Tibial artery (tissue), 4 donors: Measurements from ENCODE around the gene NUAK1.

Experiments used
- DNase-seq, 2 donors: peaks; one replicate each; pipeline ENCODE4 v3.0.0-alpha.2; 2019
- H3K27ac ChIP-seq, 2 donors: fragments of 200-600 bp; sonication (generic) in 1 of 2; 1 replicate in 1 of 2; 2 replicates in 1 of 2; pipeline ENCODE4 v1.5.1; 2018 to 2019; ENCODE audit warnings: mild to moderate bottlenecking in 1 of 2
- H3K27me3 ChIP-seq, 2 donors: fragments of 200-600 bp; sonication (generic) in 1 of 2; one replicate each; pipeline versions ENCODE4 v1.5.1 to v1.6.0; 2016 to 2019
- H3K36me3 ChIP-seq, 3 donors: fragments of 200-600 bp; sonication (generic) in 2 of 3; one replicate each; pipeline ENCODE4 v1.5.1; 2016 to 2019; ENCODE audit warnings: mild to moderate bottlenecking in 2 of 3
- H3K4me1 ChIP-seq, 4 donors: fragments of 200-600 bp; sonication (generic) in 2 of 4; 1 replicate in 3 of 4; 2 replicates in 1 of 4; pipeline ENCODE4 v1.5.1; 2016 to 2019
- H3K4me3 ChIP-seq, 2 donors: fragments of 200-600 bp; sonication (generic) in 1 of 2; 1 replicate in 1 of 2; 2 replicates in 1 of 2; pipeline ENCODE4 v1.5.1; 2018 to 2019; ENCODE audit warnings: mild to moderate bottlenecking in 2 of 2
- H3K9me3 ChIP-seq, 3 donors: fragments of 200-600 bp; sonication (generic) in 1 of 3; one replicate each; pipeline ENCODE4 v1.5.1; 2016 to 2019
- intact Hi-C: fragments of 100-400 bp; cut with DNase I; formaldehyde crosslinking; loops from one replicate; pipeline ENCODE4 v1.15.0; 2023; ENCODE audit warnings: low total_unique reads
- TF ChIP-seq, protein P1 (sequence below), 2 experiments: fragments of 200-600 bp in 1 of 2; fragments of 450-650 bp in 1 of 2; IDR thresholded peaks; one replicate each; pipeline ENCODE4 v1.5.1; 2017 to 2019; ENCODE audit warnings: antibody characterized with exemption in 2 of 2, mild to moderate bottlenecking in 1 of 2, moderate library complexity in 1 of 2

The NUAK1 gene

DNA sequence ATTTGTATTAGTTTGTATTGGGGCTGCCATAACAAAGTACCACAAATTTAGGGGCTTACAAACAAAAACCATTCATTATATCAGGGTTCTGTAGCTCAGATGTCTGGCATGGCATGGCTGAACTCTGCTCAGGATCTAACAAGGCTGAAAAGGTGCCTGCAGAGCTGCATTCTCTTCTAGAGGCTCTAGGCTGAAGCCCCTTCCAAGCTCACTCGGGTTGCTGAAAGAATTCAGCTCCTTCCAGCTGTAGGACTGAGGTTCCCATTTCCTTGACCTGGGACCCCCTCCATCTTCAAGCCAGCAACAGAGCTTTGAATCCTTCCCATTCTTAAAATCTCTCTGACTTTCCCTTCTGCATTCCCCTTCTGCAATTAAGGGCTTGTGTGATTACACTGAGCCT lies 90.7 kb downstream of the NUAK1 start:
- Histone ChIP-seq H3K4me1 (peaks cover 0 to 13% (median 12%) of the 10 kb centered on the region in 4 donors), H3K36me3 (no peaks in the 10 kb centered on the region), H3K27ac (no peak overlapping the region), H3K4me3 (no peak overlapping the region), H3K9me3 (no peaks in the 10 kb centered on the region), H3K27me3 (no peaks in the 10 kb centered on the region)
- TF ChIP-seq, protein P1, sequence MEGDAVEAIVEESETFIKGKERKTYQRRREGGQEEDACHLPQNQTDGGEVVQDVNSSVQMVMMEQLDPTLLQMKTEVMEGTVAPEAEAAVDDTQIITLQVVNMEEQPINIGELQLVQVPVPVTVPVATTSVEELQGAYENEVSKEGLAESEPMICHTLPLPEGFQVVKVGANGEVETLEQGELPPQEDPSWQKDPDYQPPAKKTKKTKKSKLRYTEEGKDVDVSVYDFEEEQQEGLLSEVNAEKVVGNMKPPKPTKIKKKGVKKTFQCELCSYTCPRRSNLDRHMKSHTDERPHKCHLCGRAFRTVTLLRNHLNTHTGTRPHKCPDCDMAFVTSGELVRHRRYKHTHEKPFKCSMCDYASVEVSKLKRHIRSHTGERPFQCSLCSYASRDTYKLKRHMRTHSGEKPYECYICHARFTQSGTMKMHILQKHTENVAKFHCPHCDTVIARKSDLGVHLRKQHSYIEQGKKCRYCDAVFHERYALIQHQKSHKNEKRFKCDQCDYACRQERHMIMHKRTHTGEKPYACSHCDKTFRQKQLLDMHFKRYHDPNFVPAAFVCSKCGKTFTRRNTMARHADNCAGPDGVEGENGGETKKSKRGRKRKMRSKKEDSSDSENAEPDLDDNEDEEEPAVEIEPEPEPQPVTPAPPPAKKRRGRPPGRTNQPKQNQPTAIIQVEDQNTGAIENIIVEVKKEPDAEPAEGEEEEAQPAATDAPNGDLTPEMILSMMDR (IDR thresholded peaks at IDR 0.05) = no peak
- DNase-seq = no peak
- intact Hi-C loops = no loop called here

GRCh38 chr12:106046947-106047346 lies 91.8 kb downstream of the NUAK1 start:
- Histone ChIP-seq H3K4me1 (peaks cover 0 to 2% (median 2%) of the 10 kb centered on the region in 4 donors), H3K27me3 (no peaks in the 10 kb centered on the region), H3K27ac (no peak overlapping the region), H3K9me3 (no peaks in the 10 kb centered on the region), H3K4me3 (no peak overlapping the region), H3K36me3 (no peaks in the 10 kb centered on the region)
- DNase-seq = no peak
- intact Hi-C loops = no loop called here
- TF ChIP-seq, protein P1 (IDR thresholded peaks at IDR 0.05) = no peak

DNA sequence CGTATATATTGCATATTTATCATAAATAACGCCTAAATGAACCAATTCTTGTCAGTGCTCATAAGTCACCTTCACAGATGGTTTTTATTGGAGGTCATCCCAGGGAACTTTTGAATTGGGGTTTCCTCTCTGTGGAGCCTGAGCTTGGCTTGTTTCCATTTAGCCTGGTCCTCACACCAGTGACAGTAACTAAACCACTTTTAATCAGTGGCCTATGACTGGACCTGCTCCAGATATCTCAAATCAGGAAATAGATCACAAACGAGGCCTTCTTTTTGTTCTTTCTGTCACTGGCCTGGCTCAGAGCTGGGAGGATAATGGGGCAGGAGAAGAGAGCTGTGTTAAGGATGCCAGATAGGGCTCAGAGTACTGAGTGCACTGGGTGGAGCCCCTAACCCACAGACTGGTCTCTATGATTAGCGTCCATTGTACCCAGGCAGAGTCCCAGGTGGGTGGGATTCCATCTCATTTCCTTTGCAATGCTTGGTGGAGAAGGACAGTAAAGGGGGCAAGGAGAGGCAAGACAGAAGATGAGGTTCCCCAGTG lies 92.4 kb downstream of the NUAK1 start:
- DNase-seq = no peak
- no peaks in the 10 kb centered on the region for H3K27me3 ChIP-seq
- no peaks in the 10 kb centered on the region for H3K36me3 ChIP-seq
- no peak overlapping the region for H3K4me3 ChIP-seq
- no peaks in the 10 kb centered on the region for H3K4me1 ChIP-seq
- H3K9me3 ChIP-seq = no peaks in the 10 kb centered on the region
- no peak overlapping the region for H3K27ac ChIP-seq
- TF ChIP-seq, protein P1 (IDR thresholded peaks at IDR 0.05) = no peak
- intact Hi-C loops = no loop called here

DNA sequence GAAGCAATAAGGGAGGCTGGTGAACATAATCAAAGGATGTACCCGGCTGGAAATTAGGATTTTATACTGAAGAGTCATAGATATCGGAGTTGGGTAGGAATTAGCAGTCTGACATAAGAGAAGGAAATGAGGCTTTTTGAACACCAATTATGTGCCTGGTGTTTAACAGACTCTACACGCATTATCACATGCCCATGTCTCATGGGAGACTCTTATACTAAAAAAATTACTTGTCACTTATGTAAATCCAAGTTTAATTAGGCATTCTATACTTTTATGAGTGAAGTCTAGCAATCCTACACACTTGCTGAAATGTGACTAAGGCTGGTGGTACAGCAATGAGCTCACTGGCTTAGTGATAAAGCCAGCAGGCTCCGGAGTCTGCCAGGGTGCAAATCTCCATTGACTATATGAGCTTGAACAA lies 93.5 kb downstream of the NUAK1 start:
- Histone ChIP-seq H3K4me3 (no peak overlapping the region), H3K27me3 (no peaks in the 10 kb centered on the region), H3K9me3 (no peaks in the 10 kb centered on the region), H3K36me3 (no peaks in the 10 kb centered on the region), H3K27ac (no peak overlapping the region), H3K4me1 (no peaks in the 10 kb centered on the region)
- TF ChIP-seq, protein P1 (IDR thresholded peaks at IDR 0.05) = no peak
- no peak for DNase-seq
- intact Hi-C loops = no loop called here

DNA sequence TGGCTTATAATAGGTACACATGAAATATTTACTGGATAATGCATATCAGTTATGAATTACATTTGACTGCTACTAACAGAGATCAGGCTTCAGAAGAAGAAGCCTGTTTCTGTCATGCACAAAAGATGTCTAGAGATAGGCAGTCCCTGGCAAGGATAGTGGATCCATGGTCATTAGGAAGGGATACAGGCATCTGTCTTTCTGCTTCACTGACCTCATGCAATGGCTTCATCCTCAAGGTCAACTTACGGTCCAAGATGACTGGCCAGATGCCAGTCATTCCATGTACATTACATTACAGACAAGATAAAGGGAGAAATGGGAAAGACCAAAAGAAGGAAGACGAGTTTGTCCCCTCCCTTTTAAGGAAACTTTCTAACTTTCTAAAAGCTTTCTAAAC lies 94.0 kb downstream of the NUAK1 start:
- Histone ChIP-seq H3K4me3 (no peak overlapping the region), H3K36me3 (no peaks in the 10 kb centered on the region), H3K27me3 (no peaks in the 10 kb centered on the region), H3K4me1 (no peaks in the 10 kb centered on the region), H3K9me3 (no peaks in the 10 kb centered on the region), H3K27ac (no peak overlapping the region)
- TF ChIP-seq, protein P1 (IDR thresholded peaks at IDR 0.05) = no peak
- intact Hi-C loops = no loop called here
- DNase-seq = no peak

- Histone ChIP-seq H3K9me3 (no peaks in the 10 kb centered on the region), H3K27ac (no peak overlapping the region), H3K4me1 (no peaks in the 10 kb centered on the region), H3K4me3 (no peak overlapping the region), H3K27me3 (no peaks in the 10 kb centered on the region), H3K36me3 (no peaks in the 10 kb centered on the region)
- DNase-seq = no peak
- TF ChIP-seq, protein P1 (IDR thresholded peaks at IDR 0.05) = no peak
- intact Hi-C loops = no loop called here
These were observed 96.7 kb downstream of the NUAK1 start for GRCh38 chr12:106042037-106042436.
